Endothelial cell of umbilical vein (primary cell): ENCODE data around the gene SASH3.

Experiments used
- CTCF ChIP-seq, 2 donors: IDR thresholded peaks; 1 replicate in 1 of 2; 2 replicates in 1 of 2; pipeline ENCODE4 v1.5.1; 2011; ENCODE audit warnings: low read length in 2 of 2, mild to moderate bottlenecking in 2 of 2, moderate library complexity in 2 of 2, control low read depth in 1 of 2, inconsistent platforms in 1 of 2, low read depth in 1 of 2; ENCODE audit not compliant: insufficient read depth in 1 of 2; ENCODE audit errors: extremely low read depth in 1 of 2
- EZH2 ChIP-seq: IDR thresholded peaks from 2 replicates; pipeline ENCODE4 v1.6.1; 2012; ENCODE audit warnings: borderline replicate concordance, low read depth, mild to moderate bottlenecking, moderate library complexity, low read length, inconsistent platforms; ENCODE audit not compliant: severe bottlenecking
- JUN ChIP-seq: IDR thresholded peaks from 2 replicates; pipeline ENCODE4 v1.6.1; 2011; ENCODE audit warnings: borderline replicate concordance, low read depth; ENCODE audit not compliant: insufficient read length, insufficient read depth
- MAX ChIP-seq: IDR thresholded peaks from 2 replicates; pipeline ENCODE4 v1.6.1; 2011; ENCODE audit not compliant: insufficient read depth, insufficient read length
- MYC ChIP-seq: IDR thresholded peaks from one replicate; pipeline ENCODE4 v1.6.1; 2011; ENCODE audit warnings: mild to moderate bottlenecking, low read depth, low read length
- POLR2A ChIP-seq: IDR thresholded peaks from 2 replicates; pipeline ENCODE4 v1.6.1; 2012; ENCODE audit warnings: low read depth, mild to moderate bottlenecking, control low read depth, low read length
- POLR2AphosphoS5 ChIP-seq: IDR thresholded peaks from 2 replicates; pipeline ENCODE4 v1.6.1; 2012; ENCODE audit warnings: low read depth, mild to moderate bottlenecking, control low read depth, low read length, moderate library complexity; ENCODE audit not compliant: insufficient read depth

GRCh38 chrX:129843209-129843458, 63.4 kb downstream of the SASH3 start:
- TF ChIP-seq CTCF (IDR thresholded peaks at IDR 0.05; ENCODE audit: extremely low read depth in 1 of 2, insufficient read depth in 1 of 2, low read depth in 1 of 2, low read length in 2 of 2) (no peak), POLR2A (no peak), EZH2 (no peak), POLR2AphosphoS5 (no peak), MAX (no peak), MYC (no peak), JUN (no peak)
